Subcutaneous adipose tissue (tissue), 4 donors: Measurements from ENCODE around the gene TMEM161A. TPM values are rescaled to one million over a fixed set of nuclear protein-coding genes. Genes with fewer than 3 reads are reported as not detected.

Source experiments
- CTCF ChIP-seq: fragments of 450-650 bp; IDR thresholded peaks from one replicate; pipeline ENCODE4 v1.5.1; 2016; ENCODE audit warnings: low read depth, mild to moderate bottlenecking, control low read depth, antibody characterized with exemption, moderate library complexity
- total RNA-seq, 4 donors: library from RNA; depleted of rRNA; stranded (reverse); fragments of >200 nt; gene quantifications; one replicate each; pipeline ENCODE4 v1.1.0, GENCODE V29; 2016

Gene TMEM161A
- 10 to 100 TPM in 3 of 4 donors, 1 to 10 TPM in 1; 9.5 to 21.1 (median 10.2) TPM for total RNA-seq

- TF ChIP-seq CTCF, result no peak
Measured at GRCh38 chr19:19138109-19138981, at the start of gene TMEM161A. Gene TMEM161A, minus strand, starts transcription at chr19:19138478. Its CDS starts 50 bp downstream, at chr19:19138428.

- TF ChIP-seq CTCF, result no peak
Measured at GRCh38 chr19:19186742-19187141, 48.5 kb upstream of the TMEM161A start.

GRCh38 chr19:19185853-19186740, 47.8 kb upstream of the TMEM161A start:
- TF ChIP-seq CTCF, result no peak

GRCh38 chr19:19181488-19181998, 43.3 kb upstream of the TMEM161A start:
- TF ChIP-seq CTCF, result no peak

- no peak for TF ChIP-seq CTCF
Measured at GRCh38 chr19:19179548-19180441, 41.5 kb upstream of the TMEM161A start.

- TF ChIP-seq CTCF, result no peak
Measured at GRCh38 chr19:19176950-19177349, 38.7 kb upstream of the TMEM161A start.
